ENCODE results near the gene KCNA1.

The KCNA1 gene

DNA sequence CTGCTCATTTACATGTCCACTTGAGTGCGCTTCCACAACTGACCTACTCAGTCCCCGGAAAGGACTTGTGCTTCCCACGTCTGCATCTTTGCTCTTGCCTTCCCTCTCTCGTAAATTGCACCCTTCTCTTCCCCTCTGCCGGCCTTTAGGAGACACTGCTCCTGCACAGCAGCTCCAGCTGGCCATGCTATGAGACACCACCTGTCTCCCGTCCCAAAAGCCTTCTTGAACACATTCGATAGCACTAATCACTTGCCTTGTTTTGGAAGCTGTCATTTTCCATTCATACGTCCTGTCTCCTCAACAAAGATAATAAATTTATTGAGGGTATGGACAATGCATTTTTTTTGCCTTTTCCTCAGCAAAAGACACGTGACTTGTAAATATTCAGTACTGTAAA lies 15.7 kb upstream of the KCNA1 start:
- ATAC-seq (replicated peaks) (no peak), DNase-seq (no peak)
- no peaks in the 10 kb centered on the region for H3K4me1 Mint-ChIP-seq
- H3K27ac Mint-ChIP-seq = no peak overlapping the region
- no peaks in the 10 kb centered on the region for H3K36me3 Mint-ChIP-seq
- H3K4me3 Mint-ChIP-seq = no peak overlapping the region
- peaks cover 25 to 37% of the 10 kb centered on the region in 2 donors for H3K27me3 Mint-ChIP-seq
- no peaks in the 10 kb centered on the region for H3K9me3 Mint-ChIP-seq

DNA sequence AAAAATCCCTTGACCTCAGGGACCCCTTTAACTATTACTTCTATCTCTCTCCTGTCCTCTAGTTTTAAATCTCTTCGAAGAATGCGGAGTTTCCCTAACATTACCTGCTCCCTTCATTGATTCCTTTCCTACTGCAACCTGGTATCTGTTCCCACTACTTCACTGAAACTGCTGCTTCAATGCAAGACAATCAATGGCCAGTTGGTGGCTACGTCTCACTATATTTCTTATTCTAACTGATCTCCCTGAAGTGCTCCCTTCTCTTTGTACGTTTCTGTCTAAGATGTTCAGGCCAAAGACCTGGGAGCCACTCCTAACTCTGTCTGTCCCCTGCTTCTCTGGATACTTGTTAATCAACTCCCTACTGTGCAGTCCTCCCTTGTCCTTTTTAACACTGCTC lies 10.3 kb upstream of the KCNA1 start:
- Mint-ChIP-seq H3K27ac (no peak overlapping the region), H3K36me3 (no peaks in the 10 kb centered on the region), H3K9me3 (no peaks in the 10 kb centered on the region), H3K4me1 (no peaks in the 10 kb centered on the region), H3K27me3 (peaks cover 17 to 21% of the 10 kb centered on the region in 2 donors), H3K4me3 (no peak overlapping the region)
- DNase-seq (no peak), ATAC-seq (replicated peaks) (no peak)

DNA sequence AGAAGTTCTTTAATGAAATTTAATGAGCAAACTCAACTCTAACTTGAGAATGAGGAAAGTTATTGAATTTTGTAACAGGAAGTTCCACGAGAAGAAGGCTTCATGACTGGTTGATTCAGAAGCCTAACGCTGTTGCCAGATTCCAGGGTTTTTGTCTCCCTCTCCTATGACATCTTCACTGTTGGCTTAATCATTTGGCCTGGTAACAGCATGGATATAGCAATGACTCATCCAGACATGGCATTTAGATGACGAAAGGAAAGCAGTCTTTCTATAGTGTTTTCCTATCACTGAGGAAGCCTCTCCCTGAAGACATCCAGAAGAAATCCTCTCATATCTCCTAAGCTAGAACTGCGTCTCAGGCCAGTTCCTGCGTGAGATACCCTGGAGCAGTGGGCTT lies 9.4 kb upstream of the KCNA1 start:
- no peaks in the 10 kb centered on the region for H3K4me1 Mint-ChIP-seq
- DNase-seq (no peak), ATAC-seq (replicated peaks) (no peak)
- no peak overlapping the region for H3K4me3 Mint-ChIP-seq
- no peak overlapping the region for H3K27ac Mint-ChIP-seq
- H3K27me3 Mint-ChIP-seq = peaks cover 17 to 21% of the 10 kb centered on the region in 2 donors
- H3K9me3 Mint-ChIP-seq = no peaks in the 10 kb centered on the region
- no peaks in the 10 kb centered on the region for H3K36me3 Mint-ChIP-seq

DNA sequence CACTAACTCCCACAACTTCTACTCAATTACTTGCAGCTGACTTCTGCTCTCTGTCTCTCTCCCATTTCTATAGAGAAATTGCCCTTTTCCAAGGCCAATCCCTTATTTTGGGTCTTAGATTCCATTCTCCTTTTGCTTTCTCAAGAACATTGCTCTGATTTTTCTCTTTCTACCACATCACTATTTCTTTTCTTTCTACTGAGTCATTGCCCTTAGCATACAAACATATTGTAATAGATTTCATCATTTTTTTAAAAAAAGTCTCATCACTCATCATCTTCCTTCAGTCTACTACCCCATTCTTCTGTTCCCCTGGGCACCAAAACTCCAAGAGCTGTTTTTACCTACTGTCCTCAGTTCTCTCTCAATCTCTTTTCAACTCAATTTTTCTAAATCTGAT lies 4.4 kb upstream of the KCNA1 start:
- DNase-seq = no peak
- peaks cover 8 to 12% of the 10 kb centered on the region in 2 donors for H3K27me3 Mint-ChIP-seq
- H3K4me1 Mint-ChIP-seq = peaks cover 8 to 21% of the 10 kb centered on the region in 2 donors
- H3K27ac Mint-ChIP-seq = no peak overlapping the region
- H3K36me3 Mint-ChIP-seq = no peaks in the 10 kb centered on the region
- no peak for ATAC-seq (replicated peaks)
- H3K9me3 Mint-ChIP-seq = no peaks in the 10 kb centered on the region
- no peak overlapping the region for H3K4me3 Mint-ChIP-seq

DNA sequence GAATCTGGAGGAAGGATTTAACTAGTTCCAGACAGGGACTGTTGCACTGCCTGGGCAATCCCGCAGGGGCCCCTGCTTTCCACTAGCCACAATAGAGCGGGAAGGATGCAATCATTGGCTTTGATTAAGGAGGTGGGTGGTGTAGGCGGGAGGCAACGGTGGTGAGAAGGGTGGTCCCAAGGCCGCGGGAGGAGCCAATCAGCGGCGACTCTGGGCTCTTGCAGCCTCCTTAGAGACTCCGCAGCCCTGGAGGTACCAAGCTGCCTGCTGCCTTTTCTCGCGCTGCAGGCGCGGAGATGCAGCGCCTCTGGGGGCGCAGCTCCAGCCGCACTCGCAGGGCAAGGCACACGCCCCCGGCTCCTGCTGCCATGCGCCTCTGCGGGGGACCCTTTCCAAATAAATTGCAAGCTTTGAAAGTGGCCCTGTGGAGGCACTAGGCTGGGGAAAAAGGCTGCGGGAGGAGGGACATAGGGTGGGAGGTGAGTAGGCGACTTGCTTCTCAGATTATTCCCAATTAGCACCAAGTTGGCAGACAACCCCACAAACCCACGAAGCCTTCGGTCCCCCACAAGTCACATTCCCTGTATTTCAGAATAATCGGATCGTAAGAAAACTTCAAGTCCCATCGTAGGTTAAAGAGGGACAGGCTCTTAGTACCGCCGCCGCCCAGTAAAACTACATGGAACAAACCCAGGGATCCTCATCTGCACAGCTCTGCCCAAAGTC lies 858 bp upstream of the KCNA1 start:
- H3K27me3 Mint-ChIP-seq = peaks cover 0 to 14% of the 10 kb centered on the region in 2 donors
- DNase-seq (no peak), ATAC-seq (replicated peaks) (peak; percentile 57 to 60)
- H3K27ac Mint-ChIP-seq = no peak overlapping the region
- H3K9me3 Mint-ChIP-seq = peaks cover 2 to 3% of the 10 kb centered on the region in 2 donors
- H3K4me3 Mint-ChIP-seq = peak overlapping the region; percentile 61 to 88
- H3K4me1 Mint-ChIP-seq = peaks cover 13 to 38% of the 10 kb centered on the region in 2 donors
- peaks cover 0 to 3% of the 10 kb centered on the region in 2 donors for H3K36me3 Mint-ChIP-seq

DNA sequence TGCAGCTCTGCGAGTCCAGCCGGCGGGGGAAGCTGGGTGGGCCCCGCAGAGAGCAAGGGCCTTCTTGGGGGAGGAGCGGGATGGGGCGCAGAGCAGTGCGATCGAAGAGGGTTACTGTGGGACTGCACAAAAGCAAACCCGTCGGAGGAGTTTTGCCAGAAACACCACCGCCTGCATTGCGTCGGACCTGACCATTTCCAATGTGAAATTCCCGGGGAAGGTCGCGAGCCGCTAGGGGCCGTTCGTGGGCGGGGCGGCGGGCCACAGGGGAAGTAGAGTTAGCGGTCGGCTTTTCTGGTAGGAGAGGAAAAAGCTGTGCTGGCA lies 333 bp upstream of the KCNA1 start:
- H3K4me1 Mint-ChIP-seq = peaks cover 13 to 38% of the 10 kb centered on the region in 2 donors
- peaks cover 4 to 14% of the 10 kb centered on the region in 2 donors for H3K27me3 Mint-ChIP-seq
- peak in 1 of 2 donors; percentile 30 for ATAC-seq (replicated peaks)
- no peak overlapping the region for H3K27ac Mint-ChIP-seq
- peak overlapping the region; percentile 61 to 88 for H3K4me3 Mint-ChIP-seq
- no peak for DNase-seq
- H3K36me3 Mint-ChIP-seq = peaks cover 0 to 3% of the 10 kb centered on the region in 2 donors
- H3K9me3 Mint-ChIP-seq = peaks cover 2 to 3% of the 10 kb centered on the region in 2 donors

DNA sequence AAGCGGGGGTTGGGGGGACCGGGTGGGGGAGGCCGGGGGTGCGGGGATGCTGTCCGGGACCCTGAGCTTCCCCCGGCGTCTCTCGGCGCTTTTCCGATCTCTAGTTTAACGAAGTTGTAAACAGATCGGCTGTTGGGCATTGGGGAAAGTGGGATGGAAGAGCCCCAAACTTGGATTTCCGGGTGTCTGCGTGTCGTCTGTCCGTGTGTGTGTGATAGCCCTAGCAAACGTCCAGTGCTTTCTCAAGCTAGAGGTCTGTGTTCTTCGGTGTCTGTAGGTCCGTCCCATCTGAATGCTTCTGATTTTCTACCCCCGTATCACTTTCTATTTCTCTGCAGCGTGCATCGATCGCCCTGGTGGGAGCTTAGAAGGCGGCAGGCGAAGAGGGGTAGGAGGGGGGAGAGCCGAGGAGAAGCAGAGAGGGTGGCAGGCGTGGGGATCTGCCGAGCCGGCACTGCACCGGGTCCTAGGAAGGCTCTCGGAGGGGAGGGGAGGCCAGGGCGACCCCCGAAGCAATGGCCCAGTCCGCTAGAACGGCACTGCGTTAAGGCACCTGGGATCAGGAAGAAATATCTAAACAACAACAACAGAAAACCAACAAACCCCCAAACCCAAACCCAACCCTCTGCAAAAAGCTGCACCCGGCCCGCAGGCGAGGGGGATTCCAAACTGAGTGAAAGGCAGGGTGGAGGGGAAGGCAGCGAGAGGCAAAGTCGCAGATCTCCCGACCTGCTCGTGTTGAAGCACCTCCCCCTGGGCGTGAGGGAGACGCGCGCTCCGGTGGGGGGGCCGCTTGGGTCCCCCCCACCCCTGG lies 1.0 kb downstream of the KCNA1 start:
- Mint-ChIP-seq H3K27me3 (peaks cover 17 to 25% of the 10 kb centered on the region in 2 donors), H3K4me3 (peak overlapping the region; percentile 84 to 88), H3K4me1 (peaks cover 13 to 38% of the 10 kb centered on the region in 2 donors), H3K9me3 (peaks cover 2 to 3% of the 10 kb centered on the region in 2 donors), H3K36me3 (peaks cover 0 to 3% of the 10 kb centered on the region in 2 donors), H3K27ac (no peak overlapping the region)
- peak; percentile 59 to 65 for ATAC-seq (replicated peaks)
- no peak for DNase-seq

DNA sequence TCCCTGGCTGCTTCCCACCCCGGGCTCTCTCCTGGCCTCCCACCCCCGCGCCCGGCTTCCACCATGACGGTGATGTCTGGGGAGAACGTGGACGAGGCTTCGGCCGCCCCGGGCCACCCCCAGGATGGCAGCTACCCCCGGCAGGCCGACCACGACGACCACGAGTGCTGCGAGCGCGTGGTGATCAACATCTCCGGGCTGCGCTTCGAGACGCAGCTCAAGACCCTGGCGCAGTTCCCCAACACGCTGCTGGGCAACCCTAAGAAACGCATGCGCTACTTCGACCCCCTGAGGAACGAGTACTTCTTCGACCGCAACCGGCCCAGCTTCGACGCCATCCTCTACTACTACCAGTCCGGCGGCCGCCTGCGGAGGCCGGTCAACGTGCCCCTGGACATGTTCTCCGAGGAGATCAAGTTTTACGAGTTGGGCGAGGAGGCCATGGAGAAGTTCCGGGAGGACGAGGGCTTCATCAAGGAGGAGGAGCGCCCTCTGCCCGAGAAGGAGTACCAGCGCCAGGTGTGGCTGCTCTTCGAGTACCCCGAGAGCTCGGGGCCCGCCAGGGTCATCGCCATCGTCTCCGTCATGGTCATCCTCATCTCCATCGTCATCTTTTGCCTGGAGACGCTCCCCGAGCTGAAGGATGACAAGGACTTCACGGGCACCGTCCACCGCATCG lies 1.8 kb downstream of the KCNA1 start:
- Mint-ChIP-seq H3K9me3 (peaks cover 2 to 3% of the 10 kb centered on the region in 2 donors), H3K27me3 (peaks cover 20 to 27% of the 10 kb centered on the region in 2 donors), H3K36me3 (peaks cover 0 to 3% of the 10 kb centered on the region in 2 donors), H3K27ac (no peak overlapping the region), H3K4me1 (peaks cover 13 to 38% of the 10 kb centered on the region in 2 donors), H3K4me3 (peak overlapping the region; percentile 46 to 88)
- DNase-seq = no peak
- ATAC-seq (replicated peaks) = no peak

DNA sequence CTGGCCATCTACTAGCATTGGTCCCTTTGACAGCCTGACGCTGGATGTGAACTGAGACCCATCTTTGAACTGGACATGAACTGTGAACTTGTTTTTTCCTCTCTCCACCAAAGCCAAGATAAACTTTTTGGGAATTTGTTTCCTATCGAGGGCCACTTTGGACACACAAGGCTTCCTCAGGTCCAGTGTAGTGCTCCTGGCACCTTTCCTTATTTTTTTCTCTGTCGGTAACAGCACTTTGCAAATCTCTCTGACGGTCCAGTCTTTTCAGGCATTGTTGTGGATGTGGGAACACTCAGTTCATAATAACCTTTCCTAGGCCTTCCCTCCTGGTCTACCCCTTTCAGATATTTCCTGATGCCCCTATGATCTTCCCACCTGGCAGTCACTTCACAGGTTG lies 5.0 kb downstream of the KCNA1 start:
- H3K36me3 Mint-ChIP-seq = peaks cover 0 to 3% of the 10 kb centered on the region in 2 donors
- H3K27ac Mint-ChIP-seq = no peak overlapping the region
- H3K9me3 Mint-ChIP-seq = peaks cover 2 to 3% of the 10 kb centered on the region in 2 donors
- H3K4me3 Mint-ChIP-seq = no peak overlapping the region
- H3K27me3 Mint-ChIP-seq = peaks cover 38 to 41% of the 10 kb centered on the region in 2 donors
- ATAC-seq (replicated peaks) (no peak), DNase-seq (no peak)
- H3K4me1 Mint-ChIP-seq = peaks cover 5 to 23% of the 10 kb centered on the region in 2 donors

DNA sequence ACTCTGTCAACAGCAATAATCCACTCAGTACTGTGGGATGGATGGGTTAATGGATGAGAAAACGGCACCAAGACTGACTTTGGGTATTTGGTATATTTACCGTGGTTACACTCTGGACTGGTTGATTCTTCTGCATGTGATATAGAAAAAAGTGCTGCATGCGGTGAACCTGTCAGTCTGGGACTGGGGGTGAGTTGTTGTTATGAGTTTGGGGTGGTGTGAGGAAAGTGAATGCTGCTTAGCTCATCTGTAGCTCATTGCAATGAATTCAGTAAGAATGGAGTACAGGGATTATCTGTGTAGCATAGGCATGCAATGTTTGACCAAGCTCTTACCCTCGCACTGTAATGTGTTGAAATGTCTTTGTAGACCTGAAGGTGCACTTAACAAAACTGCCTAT lies 6.0 kb downstream of the KCNA1 start:
- ATAC-seq (replicated peaks) (no peak), DNase-seq (no peak)
- Mint-ChIP-seq H3K4me1 (peaks cover 1 to 13% of the 10 kb centered on the region in 2 donors), H3K36me3 (peaks cover 0 to 3% of the 10 kb centered on the region in 2 donors), H3K9me3 (peaks cover 2 to 3% of the 10 kb centered on the region in 2 donors), H3K27ac (no peak overlapping the region), H3K27me3 (peaks cover 38 to 49% of the 10 kb centered on the region in 2 donors), H3K4me3 (no peak overlapping the region)

DNA sequence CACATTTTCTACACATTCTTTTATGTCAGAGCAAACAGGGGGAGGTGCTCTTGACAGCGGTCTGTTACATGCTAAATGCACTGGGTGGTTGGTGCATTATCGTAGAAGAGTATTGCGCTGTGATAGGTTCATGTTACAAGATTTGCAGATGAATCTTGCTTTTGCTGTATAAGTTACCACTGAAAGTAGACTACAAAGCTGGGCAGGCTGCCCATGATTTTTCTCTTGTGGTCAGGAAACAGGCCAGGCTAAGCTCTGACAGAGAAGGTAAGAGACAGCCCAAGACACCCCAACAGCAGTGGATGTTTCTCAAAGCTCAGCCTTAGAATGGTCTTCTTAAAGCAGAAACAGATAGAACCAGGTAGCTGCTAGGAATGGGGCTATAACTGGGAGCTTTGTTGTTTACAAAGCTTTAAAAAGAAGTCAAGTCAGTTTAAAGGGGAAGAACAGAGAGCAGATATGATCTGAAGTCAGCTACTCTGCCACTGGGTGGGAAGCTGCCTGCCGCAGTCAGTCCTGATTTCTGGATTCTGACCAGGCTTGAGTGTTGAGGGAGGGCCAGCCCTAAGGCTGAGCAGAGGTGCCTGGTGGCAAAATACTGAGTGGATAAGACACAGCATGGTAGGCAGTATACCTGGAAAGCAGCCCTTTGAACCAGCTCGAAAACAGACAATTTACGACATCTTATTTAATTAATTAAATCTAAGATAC lies 9.4 kb downstream of the KCNA1 start:
- no peaks in the 10 kb centered on the region for H3K4me1 Mint-ChIP-seq
- no peaks in the 10 kb centered on the region for H3K36me3 Mint-ChIP-seq
- DNase-seq = no peak
- no peak overlapping the region for H3K27ac Mint-ChIP-seq
- H3K9me3 Mint-ChIP-seq = no peaks in the 10 kb centered on the region
- peaks cover 28 to 69% of the 10 kb centered on the region in 2 donors for H3K27me3 Mint-ChIP-seq
- ATAC-seq (replicated peaks) = no peak
- H3K4me3 Mint-ChIP-seq = no peak overlapping the region

DNA sequence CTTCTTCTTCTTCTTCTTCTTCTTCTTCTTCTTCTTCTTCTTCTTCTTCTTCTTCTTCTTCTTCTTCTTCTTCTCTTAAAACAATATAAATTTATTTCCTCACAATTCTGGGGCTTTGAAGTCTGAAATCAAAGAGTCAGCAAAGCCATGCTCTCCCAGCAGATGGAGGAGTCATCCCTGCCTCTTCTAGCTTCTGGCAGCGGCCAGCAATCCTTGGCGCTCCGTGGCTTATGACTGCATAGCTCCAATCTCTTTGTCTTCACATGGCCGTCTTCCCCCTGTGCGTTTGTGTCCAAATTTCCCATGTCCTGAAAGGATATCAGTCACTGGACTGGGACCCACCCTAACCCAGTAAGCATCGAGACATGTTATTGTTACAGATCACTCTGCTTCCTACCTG lies 22.9 kb downstream of the KCNA1 start:
- Mint-ChIP-seq H3K36me3 (no peaks in the 10 kb centered on the region), H3K27me3 (peaks cover 42 to 49% of the 10 kb centered on the region in 2 donors), H3K4me3 (no peak overlapping the region), H3K9me3 (no peaks in the 10 kb centered on the region), H3K27ac (no peak overlapping the region), H3K4me1 (no peaks in the 10 kb centered on the region)
- ATAC-seq (replicated peaks) (no peak), DNase-seq (no peak)

DNA sequence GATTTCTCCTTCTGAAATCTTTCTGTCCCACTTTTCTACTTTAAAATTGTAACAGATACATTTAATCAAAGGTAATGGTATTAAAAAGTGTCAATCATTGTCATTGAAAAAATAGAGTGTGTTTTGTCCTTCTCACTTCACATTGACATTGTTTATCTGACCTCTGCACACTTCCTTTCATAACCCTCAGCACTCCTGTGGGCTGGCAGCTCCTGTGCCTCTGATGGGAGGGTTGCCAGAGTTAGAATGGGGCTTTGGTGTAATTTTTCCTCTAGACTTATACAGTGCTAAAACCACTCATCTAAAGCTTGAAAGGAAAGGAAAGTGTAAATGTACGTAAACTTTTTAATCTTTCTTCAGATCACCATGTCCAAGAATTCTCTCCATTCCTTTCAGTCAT lies 23.7 kb downstream of the KCNA1 start:
- DNase-seq (no peak), ATAC-seq (replicated peaks) (no peak)
- Mint-ChIP-seq H3K4me3 (no peak overlapping the region), H3K9me3 (no peaks in the 10 kb centered on the region), H3K36me3 (no peaks in the 10 kb centered on the region), H3K27me3 (peaks cover 42 to 48% of the 10 kb centered on the region in 2 donors), H3K4me1 (no peaks in the 10 kb centered on the region), H3K27ac (no peak overlapping the region)
